Progenitor cell of endocrine pancreas (in vitro differentiated cells): ENCODE results near the gene OR13J1. TPM values are rescaled to one million over a fixed set of nuclear protein-coding genes. Genes with fewer than 3 reads are reported as not detected.

ENCODE experiments used
- DNase-seq: peaks from one replicate; pipeline ENCODE4 v3.0.0; 2021; ENCODE audit warnings: low spot score; ENCODE audit not compliant: unreplicated experiment
- H3K27ac Mint-ChIP-seq: 2 replicates; pipeline ENCODE4 v1.8.0; 2021; ENCODE audit warnings: mild to moderate bottlenecking, moderate library complexity, mixed read lengths
- H3K27me3 Mint-ChIP-seq: 2 replicates; pipeline ENCODE4 v1.8.0; 2021; ENCODE audit warnings: mixed read lengths
- H3K36me3 Mint-ChIP-seq: 2 replicates; pipeline ENCODE4 v1.8.0; 2022; ENCODE audit warnings: mixed read lengths; ENCODE audit not compliant: insufficient read depth
- H3K4me1 Mint-ChIP-seq: 2 replicates; pipeline ENCODE4 v1.8.0; 2021; ENCODE audit warnings: low read depth, mixed read lengths
- H3K4me3 Mint-ChIP-seq: 2 replicates; pipeline ENCODE4 v1.8.0; 2021; ENCODE audit warnings: low read depth, mild to moderate bottlenecking, moderate library complexity, mixed read lengths
- H3K9me3 Mint-ChIP-seq: 2 replicates; pipeline ENCODE4 v1.8.0; 2021; ENCODE audit warnings: low read depth, mixed read lengths
- CTCF ChIP-seq: fragments of 200-600 bp; sonication (generic); IDR thresholded peaks from one replicate; pipeline ENCODE4 v1.5.0; 2021; ENCODE audit warnings: antibody characterized with exemption, mild to moderate bottlenecking; ENCODE audit not compliant: unreplicated experiment
- total RNA-seq: library from RNA; stranded (reverse); gene quantifications from 2 replicates; pipeline ENCODE4 v1.2.1, GENCODE V29; 2021

OR13J1 gene
- total RNA-seq, 1 donor from 2014 or later = not detected

- peaks cover 31% of the 10 kb centered on the region for H3K4me1 Mint-ChIP-seq
- peaks cover 3% of the 10 kb centered on the region for H3K27me3 Mint-ChIP-seq
- peak overlapping the region; percentile 81 for H3K4me3 Mint-ChIP-seq
- H3K36me3 Mint-ChIP-seq = no peaks in the 10 kb centered on the region
- no peaks in the 10 kb centered on the region for H3K9me3 Mint-ChIP-seq
- no peak for TF ChIP-seq CTCF
- H3K27ac Mint-ChIP-seq = peak overlapping the region; percentile 72
- no peak for DNase-seq
Observed at GRCh38 chr9:35829764-35830096, 40.5 kb downstream of the OR13J1 start.

GRCh38 chr9:35829084-35829763 is 41.0 kb downstream of the OR13J1 start, which contains the start of gene TMEM8B:
Gene TMEM8B, plus strand, starts transcription at chr9:35829228. Its CDS starts 220 bp downstream, at chr9:35829448.
- no peak for TF ChIP-seq CTCF
- no peaks in the 10 kb centered on the region for H3K9me3 Mint-ChIP-seq
- no peaks in the 10 kb centered on the region for H3K36me3 Mint-ChIP-seq
- peak within 1 kb of the TSS; percentile 89 for H3K4me3 Mint-ChIP-seq
- H3K27me3 Mint-ChIP-seq = peaks cover 3% of the 10 kb centered on the region
- H3K27ac Mint-ChIP-seq = peak within 1 kb of the TSS; percentile 97
- peaks cover 26% of the 10 kb centered on the region for H3K4me1 Mint-ChIP-seq
- peak; percentile 90 for DNase-seq

GRCh38 chr9:35828716-35829083 is 41.5 kb downstream of the OR13J1 start, which contains the start of gene FAM221B:
Gene FAM221B, minus strand, starts transcription at chr9:35828732. Its CDS starts 2,571 bp downstream, at chr9:35826161.
- no peaks in the 10 kb centered on the region for H3K9me3 Mint-ChIP-seq
- peak within 1 kb of the TSS; percentile 97 for H3K27ac Mint-ChIP-seq
- H3K36me3 Mint-ChIP-seq = no peaks in the 10 kb centered on the region
- peak within 1 kb of the TSS; percentile 89 for H3K4me3 Mint-ChIP-seq
- H3K4me1 Mint-ChIP-seq = peaks cover 26% of the 10 kb centered on the region
- TF ChIP-seq CTCF = no peak
- peak; percentile 34 for DNase-seq
- peaks cover 3% of the 10 kb centered on the region for H3K27me3 Mint-ChIP-seq

GRCh38 chr9:35827486-35827885 is 42.7 kb downstream of the OR13J1 start:
- Mint-ChIP-seq H3K36me3 (no peaks in the 10 kb centered on the region), H3K9me3 (no peaks in the 10 kb centered on the region), H3K4me3 (peak overlapping the region; percentile 89), H3K4me1 (peaks cover 19% of the 10 kb centered on the region), H3K27me3 (peaks cover 6% of the 10 kb centered on the region), H3K27ac (no peak overlapping the region)
- DNase-seq = no peak
- no peak for TF ChIP-seq CTCF

- Mint-ChIP-seq H3K27me3 (peaks cover 6% of the 10 kb centered on the region), H3K27ac (no peak overlapping the region), H3K9me3 (no peaks in the 10 kb centered on the region), H3K36me3 (no peaks in the 10 kb centered on the region), H3K4me1 (peaks cover 17% of the 10 kb centered on the region), H3K4me3 (no peak overlapping the region)
- peak; percentile 64 for TF ChIP-seq CTCF
- no peak for DNase-seq
Observed at GRCh38 chr9:35826071-35826701, 44.0 kb downstream of the OR13J1 start.
